RWPE1 (cell line): ENCODE data around the gene SLC25A21.

Source experiments
- CTCF ChIA-PET: fragments of 350-600 bp; sonication (Branson Sonifier 250); formaldehyde crosslinking; extraction: SDS; loops from one replicate; lab custom pipeline; 2021; lab: Yijun Ruan, JAX
- POLR2A ChIA-PET: fragments of 400-600 bp; formaldehyde crosslinking; extraction: SDS; loops from one replicate; lab custom pipeline; 2020; ENCODE audit warnings: antibody characterized with exemption; ENCODE audit not compliant: low non-redundant PET; lab: Yijun Ruan, JAX
- DNase-seq: peaks from one replicate; pipeline ENCODE4 v3.0.0; 2012; ENCODE audit warnings: low spot score
- H3K27ac ChIP-seq: fragments of 450-650 bp; 2 replicates; pipeline ENCODE4 v1.5.1; 2017
- CTCF ChIP-seq: fragments of 450-650 bp; conservative IDR thresholded peaks from 2 replicates; pipeline ENCODE4 v1.5.1; 2017; ENCODE audit warnings: low read depth, mild to moderate bottlenecking

The SLC25A21 gene

DNA sequence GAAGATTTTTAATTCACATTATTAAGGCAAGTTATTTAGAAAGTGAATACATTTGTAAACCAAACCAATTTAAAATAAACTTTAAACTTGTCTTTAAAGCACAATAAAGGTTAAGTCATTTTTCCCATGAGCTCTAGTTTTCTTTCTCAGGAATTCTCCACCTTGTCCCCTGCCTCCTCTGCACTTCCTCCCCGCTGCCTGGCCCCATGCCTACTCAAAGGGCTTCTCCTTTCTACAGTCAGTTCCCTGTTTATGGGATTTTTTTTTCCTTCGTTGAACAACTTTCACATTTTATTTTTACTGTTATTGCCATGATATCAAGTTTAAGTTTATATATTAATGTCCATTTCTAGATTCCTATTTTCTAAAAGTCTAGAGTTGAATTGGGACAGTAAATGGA, 223.0 kb downstream of the SLC25A21 start:
- CTCF ChIA-PET = no interaction called here
- H3K27ac ChIP-seq = no peak overlapping the region
- TF ChIP-seq CTCF = no peak
- no peak for DNase-seq
- POLR2A ChIA-PET = no interaction called here

- CTCF ChIA-PET = no interaction called here
- POLR2A ChIA-PET = no interaction called here
- no peak for DNase-seq
- no peak for TF ChIP-seq CTCF
- no peak overlapping the region for H3K27ac ChIP-seq
These were observed 224.1 kb downstream of the SLC25A21 start for GRCh38 chr14:36948157-36948859.

GRCh38 chr14:36947362-36947761, 225.0 kb downstream of the SLC25A21 start:
- no peak overlapping the region for H3K27ac ChIP-seq
- no peak for TF ChIP-seq CTCF
- no peak for DNase-seq
- ChIA-PET POLR2A (no interaction called here), CTCF (no interaction called here)

GRCh38 chr14:36946872-36947271, 225.5 kb downstream of the SLC25A21 start:
- CTCF ChIA-PET = interaction anchor here (0.6 kb wide), 1 partner anchor 1113 kb away, joined by 5 read pairs; no protein-coding TSS in a partner anchor
- POLR2A ChIA-PET = no interaction called here
- H3K27ac ChIP-seq = no peak overlapping the region
- no peak for DNase-seq
- TF ChIP-seq CTCF = no peak

DNA sequence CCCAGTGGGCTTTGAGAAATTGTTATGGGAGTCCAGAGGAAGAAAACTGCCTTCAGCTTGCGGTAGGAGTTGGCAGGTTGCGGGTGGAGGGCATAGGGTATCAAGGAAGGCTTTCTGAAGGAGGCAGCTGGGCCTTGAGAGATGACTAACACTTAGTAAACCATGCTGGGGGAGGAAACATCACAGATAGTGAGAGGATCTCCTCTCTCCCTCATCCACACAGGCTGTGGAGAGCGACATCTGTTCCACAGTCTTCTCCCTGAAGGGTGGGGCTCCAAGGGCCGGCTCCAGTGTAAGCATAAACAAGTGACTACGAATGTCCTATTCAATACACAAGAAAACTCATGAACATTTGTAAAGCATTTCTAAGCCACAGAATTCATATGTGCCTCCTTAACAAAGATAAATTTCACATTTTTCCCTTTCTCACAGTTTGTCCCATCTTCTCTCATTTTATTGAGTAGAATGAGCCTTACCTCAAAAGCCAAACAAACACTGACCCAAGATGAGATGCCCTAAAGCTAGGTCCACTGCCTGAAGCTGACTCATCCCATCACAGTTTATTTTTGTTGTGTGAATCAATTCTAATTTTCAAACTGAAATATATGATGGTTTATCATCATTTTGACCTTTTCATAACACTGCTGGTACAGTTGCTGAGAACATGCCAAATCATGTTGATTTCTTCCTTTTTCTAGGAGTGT, 227.9 kb downstream of the SLC25A21 start:
- POLR2A ChIA-PET = no interaction called here
- TF ChIP-seq CTCF = no peak
- CTCF ChIA-PET = no interaction called here
- no peak overlapping the region for H3K27ac ChIP-seq
- DNase-seq = peak; percentile 20

- peak; percentile 60 for TF ChIP-seq CTCF
- POLR2A ChIA-PET = interaction anchor here (0.5 kb wide), 1 partner anchor 296 kb away, joined by 3 read pairs; no protein-coding TSS in a partner anchor
- no peak overlapping the region for H3K27ac ChIP-seq
- DNase-seq = peak; percentile 37
- CTCF ChIA-PET = interaction anchor here (0.6 to 2.2 kb wide), 22 partner anchors 10 to 667 kb away, joined by 3 to 19 read pairs (median 6); no protein-coding TSS in a partner anchor
These were observed 229.7 kb downstream of the SLC25A21 start for GRCh38 chr14:36942522-36943245.
